ENCODE measurements around the gene FMN2. TPM values are rescaled to one million over a fixed set of nuclear protein-coding genes. Genes with fewer than 3 reads are reported as not detected.

The FMN2 gene
- total RNA-seq, 1 experiment from 2014 or later = not detected

DNA sequence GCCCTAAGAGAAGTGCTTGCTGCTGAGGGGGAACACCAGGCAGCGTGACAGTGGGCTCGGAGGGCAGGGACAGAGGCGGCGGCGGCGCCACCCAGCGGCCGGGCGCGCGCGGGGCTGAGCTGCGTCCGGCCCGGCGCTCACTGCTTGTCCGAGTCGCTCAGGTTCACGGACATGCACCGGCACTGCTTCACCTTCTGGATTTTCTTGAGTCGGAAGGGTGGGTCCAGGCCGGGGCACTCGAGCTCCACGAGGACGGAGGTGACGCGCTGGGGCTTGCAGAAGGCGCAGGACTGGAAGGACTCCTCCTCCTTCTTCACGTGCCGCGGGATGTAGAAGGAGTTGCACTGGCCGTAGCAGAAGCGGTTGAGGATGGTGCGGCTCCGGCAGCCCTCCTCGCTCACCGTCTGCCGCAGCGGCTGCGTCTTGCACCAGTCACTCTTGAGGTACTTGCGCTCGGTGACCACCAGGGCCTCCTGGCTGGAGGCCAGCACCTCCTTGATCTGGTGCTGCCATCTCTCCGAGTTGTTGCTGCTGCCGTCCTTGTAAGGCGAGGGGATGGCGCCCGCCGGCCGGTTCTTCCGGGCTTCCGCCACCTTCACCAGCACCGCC, 401.3 kb downstream of the FMN2 start:
- Histone ChIP-seq H3K9me3 (no peaks in the 10 kb centered on the region), H3K4me3 (ENCODE audit: low read depth, low read length) (no peak overlapping the region), H3K36me3 (ENCODE audit: control insufficient read depth, insufficient read depth, low read length) (no peaks in the 10 kb centered on the region), H3K4me1 (peaks cover 11% of the 10 kb centered on the region; the same call in 1 of the 2 replicates), H3K27me3 (replicated peaks; ENCODE audit: control insufficient read depth, insufficient read depth, low read length) (no peaks in the 10 kb centered on the region)
- H3K27ac Mint-ChIP-seq (ENCODE audit: unreplicated experiment) = no peak overlapping the region
- TF ChIP-seq, protein P1, sequence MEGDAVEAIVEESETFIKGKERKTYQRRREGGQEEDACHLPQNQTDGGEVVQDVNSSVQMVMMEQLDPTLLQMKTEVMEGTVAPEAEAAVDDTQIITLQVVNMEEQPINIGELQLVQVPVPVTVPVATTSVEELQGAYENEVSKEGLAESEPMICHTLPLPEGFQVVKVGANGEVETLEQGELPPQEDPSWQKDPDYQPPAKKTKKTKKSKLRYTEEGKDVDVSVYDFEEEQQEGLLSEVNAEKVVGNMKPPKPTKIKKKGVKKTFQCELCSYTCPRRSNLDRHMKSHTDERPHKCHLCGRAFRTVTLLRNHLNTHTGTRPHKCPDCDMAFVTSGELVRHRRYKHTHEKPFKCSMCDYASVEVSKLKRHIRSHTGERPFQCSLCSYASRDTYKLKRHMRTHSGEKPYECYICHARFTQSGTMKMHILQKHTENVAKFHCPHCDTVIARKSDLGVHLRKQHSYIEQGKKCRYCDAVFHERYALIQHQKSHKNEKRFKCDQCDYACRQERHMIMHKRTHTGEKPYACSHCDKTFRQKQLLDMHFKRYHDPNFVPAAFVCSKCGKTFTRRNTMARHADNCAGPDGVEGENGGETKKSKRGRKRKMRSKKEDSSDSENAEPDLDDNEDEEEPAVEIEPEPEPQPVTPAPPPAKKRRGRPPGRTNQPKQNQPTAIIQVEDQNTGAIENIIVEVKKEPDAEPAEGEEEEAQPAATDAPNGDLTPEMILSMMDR (IDR thresholded peaks at IDR 0.05; ENCODE audit: insufficient read depth in 1 of 2, low read depth in 1 of 2, low read length in 1 of 2, severe bottlenecking in 1 of 2, unreplicated experiment in 1 of 2) = no peak
- POLR2A ChIA-PET = no interaction called here
- intact Hi-C loops (cut with micrococcal nuclease; ENCODE audit: unreplicated experiment) = no loop called here
- peaks cover 34% of the 10 kb centered on the region for H3K4me1 Mint-ChIP-seq (ENCODE audit: low read depth, unreplicated experiment)
- peaks cover 28% of the 10 kb centered on the region for H3K9me3 Mint-ChIP-seq (ENCODE audit: unreplicated experiment)
- no peaks in the 10 kb centered on the region for H3K36me3 Mint-ChIP-seq (ENCODE audit: insufficient read depth, unreplicated experiment)
- H3K27me3 Mint-ChIP-seq (ENCODE audit: insufficient read depth, unreplicated experiment) = no peaks in the 10 kb centered on the region
- no peak for DNase-seq
- CTCF ChIA-PET = no interaction called here
- no TSS peak for BruUV-seq (replicated peaks)
- no peak overlapping the region for H3K4me3 Mint-ChIP-seq (ENCODE audit: unreplicated experiment)

DNA sequence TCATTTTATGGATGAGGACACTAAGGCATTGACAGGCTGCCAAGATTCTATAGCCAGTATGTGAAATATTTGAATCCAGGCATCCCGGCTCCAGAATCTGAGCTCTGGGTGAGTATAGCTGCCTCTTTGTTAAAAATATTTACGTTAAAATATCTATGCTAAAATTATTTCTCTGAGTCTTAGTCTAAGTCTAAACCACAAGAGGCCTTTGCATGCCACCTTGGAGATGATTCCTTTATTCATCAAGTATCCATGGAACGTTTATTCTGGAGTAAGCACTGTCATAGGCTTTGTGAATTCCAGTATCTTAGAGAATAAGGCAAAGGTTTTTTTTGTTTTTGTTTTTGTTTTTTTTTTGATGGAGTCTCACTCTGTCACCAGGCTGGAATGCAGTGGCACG, 403.9 kb downstream of the FMN2 start:
- ChIA-PET CTCF (no interaction called here), POLR2A (no interaction called here)
- Mint-ChIP-seq H3K4me3 (ENCODE audit: unreplicated experiment) (no peak overlapping the region), H3K36me3 (ENCODE audit: insufficient read depth, unreplicated experiment) (no peaks in the 10 kb centered on the region), H3K27me3 (ENCODE audit: insufficient read depth, unreplicated experiment) (no peaks in the 10 kb centered on the region), H3K27ac (ENCODE audit: unreplicated experiment) (no peak overlapping the region), H3K4me1 (ENCODE audit: low read depth, unreplicated experiment) (peaks cover 36% of the 10 kb centered on the region), H3K9me3 (ENCODE audit: unreplicated experiment) (peaks cover 25% of the 10 kb centered on the region)
- intact Hi-C loops (cut with micrococcal nuclease; ENCODE audit: unreplicated experiment) = no loop called here
- peaks cover 14% of the 10 kb centered on the region for H3K4me1 ChIP-seq
- DNase-seq = no peak
- no TSS peak for BruUV-seq (replicated peaks)
- no peaks in the 10 kb centered on the region for H3K9me3 ChIP-seq
- TF ChIP-seq, protein P1 (IDR thresholded peaks at IDR 0.05; ENCODE audit: insufficient read depth in 1 of 2, low read depth in 1 of 2, low read length in 1 of 2, severe bottlenecking in 1 of 2, unreplicated experiment in 1 of 2) = no peak
- H3K27me3 ChIP-seq (replicated peaks; ENCODE audit: control insufficient read depth, insufficient read depth, low read length) = no peaks in the 10 kb centered on the region
- H3K4me3 ChIP-seq (ENCODE audit: low read depth, low read length) = no peak overlapping the region
- H3K36me3 ChIP-seq (ENCODE audit: control insufficient read depth, insufficient read depth, low read length) = no peaks in the 10 kb centered on the region

DNA sequence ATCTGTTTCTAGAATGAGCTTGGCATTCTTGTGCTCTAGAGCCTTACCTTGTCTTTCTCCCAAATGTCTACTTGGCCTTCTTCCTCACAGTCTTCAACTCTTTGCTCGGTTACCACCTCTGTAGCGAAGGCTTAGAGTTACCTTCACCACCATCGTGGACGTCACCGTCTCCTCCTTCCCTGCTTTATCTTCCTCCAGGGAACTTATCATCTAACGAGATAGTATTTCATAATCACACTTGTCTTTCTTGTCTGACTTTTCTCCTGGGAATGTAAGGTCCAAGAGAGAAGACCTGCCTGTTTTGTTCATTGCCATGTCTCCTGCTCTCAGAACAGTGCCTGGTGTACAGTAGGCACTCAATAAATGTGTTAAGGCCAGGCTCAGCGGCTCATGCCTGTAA, 404.7 kb downstream of the FMN2 start:
- BruUV-seq (replicated peaks) = no TSS peak
- DNase-seq = no peak
- no peaks in the 10 kb centered on the region for H3K36me3 Mint-ChIP-seq (ENCODE audit: insufficient read depth, unreplicated experiment)
- Histone ChIP-seq H3K9me3 (no peaks in the 10 kb centered on the region), H3K4me3 (ENCODE audit: low read depth, low read length) (no peak overlapping the region), H3K4me1 (peaks cover 7% of the 10 kb centered on the region), H3K27me3 (replicated peaks; ENCODE audit: control insufficient read depth, insufficient read depth, low read length) (no peaks in the 10 kb centered on the region), H3K36me3 (ENCODE audit: control insufficient read depth, insufficient read depth, low read length) (no peaks in the 10 kb centered on the region)
- CTCF ChIA-PET = no interaction called here
- H3K27ac Mint-ChIP-seq (ENCODE audit: unreplicated experiment) = no peak overlapping the region
- H3K4me3 Mint-ChIP-seq (ENCODE audit: unreplicated experiment) = no peak overlapping the region
- no peaks in the 10 kb centered on the region for H3K27me3 Mint-ChIP-seq (ENCODE audit: insufficient read depth, unreplicated experiment)
- intact Hi-C loops (cut with micrococcal nuclease; ENCODE audit: unreplicated experiment) = no loop called here
- POLR2A ChIA-PET = no interaction called here
- TF ChIP-seq, protein P1 (IDR thresholded peaks at IDR 0.05; ENCODE audit: insufficient read depth in 1 of 2, low read depth in 1 of 2, low read length in 1 of 2, severe bottlenecking in 1 of 2, unreplicated experiment in 1 of 2) = no peak
- peaks cover 18% of the 10 kb centered on the region for H3K9me3 Mint-ChIP-seq (ENCODE audit: unreplicated experiment)
- peaks cover 28% of the 10 kb centered on the region for H3K4me1 Mint-ChIP-seq (ENCODE audit: low read depth, unreplicated experiment)
